WTC11 (cell line): ENCODE data around the gene RABL2A.
"Not testable (repeated sequence)": the region's sequence is repeated elsewhere in the genome, so short reads cannot be mapped to it uniquely, and the experiment has no call there.

ENCODE experiments used
- ATF6 ChIP-seq: sonication (generic); formaldehyde crosslinking; IDR thresholded peaks from 2 replicates; pipeline ENCODE4 v1.8.1; 2023; ENCODE audit warnings: mild to moderate bottlenecking, missing genetic modification reagents
- CBFB ChIP-seq: sonication (generic); formaldehyde crosslinking; IDR thresholded peaks from 2 replicates; pipeline ENCODE4 v1.8.1; 2022; ENCODE audit warnings: mild to moderate bottlenecking, low read depth, missing genetic modification reagents
- CREB1 ChIP-seq: sonication (generic); formaldehyde crosslinking; IDR thresholded peaks from 2 replicates; pipeline ENCODE4 v1.8.0; 2023; ENCODE audit warnings: mild to moderate bottlenecking, missing genetic modification reagents
- CTCF ChIP-seq: fragments of 200-600 bp; IDR thresholded peaks from 2 replicates; pipeline ENCODE4 v1.8.0; 2022; ENCODE audit warnings: antibody characterized with exemption

- TF ChIP-seq CBFB; CTCF; ATF6 (CRISPR knock-in tag); CREB1 (CRISPR knock-in tag): not testable (repeated sequence)
Measured at GRCh38 chr2:113635358-113635757, 8.3 kb downstream of the RABL2A start.
